PC-3 (cell line): ENCODE data around the gene KEL.

Experiments
- EZH2 ChIP-seq: fragments of 300-600 bp; sonication (generic); IDR thresholded peaks from one replicate; pipeline ENCODE4 v1.6.1; 2017; ENCODE audit warnings: antibody characterized with exemption, mild to moderate bottlenecking, low read length; ENCODE audit not compliant: unreplicated experiment
- TF ChIP-seq, protein P1 (sequence below): fragments of 300-600 bp; sonication (generic); conservative IDR thresholded peaks from 2 replicates; pipeline ENCODE4 v1.5.1; 2017; ENCODE audit warnings: antibody characterized with exemption, low read depth, mild to moderate bottlenecking, low read length

GRCh38 chr7:142914121-142914520, 48.0 kb downstream of the KEL start:
- TF ChIP-seq, protein P1, sequence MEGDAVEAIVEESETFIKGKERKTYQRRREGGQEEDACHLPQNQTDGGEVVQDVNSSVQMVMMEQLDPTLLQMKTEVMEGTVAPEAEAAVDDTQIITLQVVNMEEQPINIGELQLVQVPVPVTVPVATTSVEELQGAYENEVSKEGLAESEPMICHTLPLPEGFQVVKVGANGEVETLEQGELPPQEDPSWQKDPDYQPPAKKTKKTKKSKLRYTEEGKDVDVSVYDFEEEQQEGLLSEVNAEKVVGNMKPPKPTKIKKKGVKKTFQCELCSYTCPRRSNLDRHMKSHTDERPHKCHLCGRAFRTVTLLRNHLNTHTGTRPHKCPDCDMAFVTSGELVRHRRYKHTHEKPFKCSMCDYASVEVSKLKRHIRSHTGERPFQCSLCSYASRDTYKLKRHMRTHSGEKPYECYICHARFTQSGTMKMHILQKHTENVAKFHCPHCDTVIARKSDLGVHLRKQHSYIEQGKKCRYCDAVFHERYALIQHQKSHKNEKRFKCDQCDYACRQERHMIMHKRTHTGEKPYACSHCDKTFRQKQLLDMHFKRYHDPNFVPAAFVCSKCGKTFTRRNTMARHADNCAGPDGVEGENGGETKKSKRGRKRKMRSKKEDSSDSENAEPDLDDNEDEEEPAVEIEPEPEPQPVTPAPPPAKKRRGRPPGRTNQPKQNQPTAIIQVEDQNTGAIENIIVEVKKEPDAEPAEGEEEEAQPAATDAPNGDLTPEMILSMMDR = no peak
- TF ChIP-seq EZH2 = no peak
